Parathyroid adenoma (tissue), 2 donors: ENCODE results near the gene MGAT3.

Source experiments
- H2AFZ ChIP-seq: fragments of 300-600 bp; sonication (generic); one replicate; pipeline ENCODE4 v1.7.0; 2017; ENCODE audit warnings: antibody characterized with exemption, mild to moderate bottlenecking
- H3K27ac ChIP-seq: fragments of 300-600 bp; sonication (generic); one replicate; pipeline ENCODE4 v1.7.0; 2017
- H3K27me3 ChIP-seq: fragments of 300-600 bp; sonication (generic); one replicate; pipeline ENCODE4 v1.7.0; 2017; ENCODE audit warnings: low read length; ENCODE audit not compliant: control insufficient read depth, insufficient read depth
- H3K36me3 ChIP-seq: fragments of 300-600 bp; sonication (generic); one replicate; pipeline ENCODE4 v1.7.0; 2017; ENCODE audit warnings: low read length; ENCODE audit not compliant: control insufficient read depth, insufficient read depth
- H3K4me1 ChIP-seq: fragments of 300-600 bp; sonication (generic); one replicate; pipeline ENCODE4 v1.7.0; 2017; ENCODE audit warnings: control low read depth
- H3K4me2 ChIP-seq: fragments of 300-600 bp; sonication (generic); one replicate; pipeline ENCODE4 v1.7.0; 2017; ENCODE audit warnings: low read length
- H3K4me3 ChIP-seq: fragments of 300-600 bp; sonication (generic); one replicate; pipeline ENCODE4 v1.7.0; 2017; ENCODE audit warnings: low read depth, low read length
- H3K79me2 ChIP-seq: fragments of 300-600 bp; sonication (generic); one replicate; pipeline ENCODE4 v1.7.0; 2017; ENCODE audit warnings: control low read depth
- H3K9ac ChIP-seq: fragments of 300-600 bp; sonication (generic); one replicate; pipeline ENCODE4 v1.7.0; 2017; ENCODE audit warnings: mild to moderate bottlenecking
- H3K9me3 ChIP-seq: fragments of 300-600 bp; sonication (generic); one replicate; pipeline ENCODE4 v1.7.0; 2017; ENCODE audit warnings: low read length; ENCODE audit not compliant: control insufficient read depth
- CTCF ChIP-seq: fragments of 300-600 bp; sonication (generic); IDR thresholded peaks from one replicate; pipeline ENCODE4 v1.7.0; 2017; ENCODE audit warnings: antibody characterized with exemption, mild to moderate bottlenecking
- donor health status: primary hyperparathyroidism.

The MGAT3 gene

GRCh38 chr22:39468487-39469325 is 11.9 kb downstream of the MGAT3 start:
- H3K79me2 ChIP-seq = no peaks in the 10 kb centered on the region
- H3K27me3 ChIP-seq = no peaks in the 10 kb centered on the region
- TF ChIP-seq CTCF = no peak
- no peaks in the 10 kb centered on the region for H3K9me3 ChIP-seq
- H3K36me3 ChIP-seq = no peaks in the 10 kb centered on the region
- no peak overlapping the region for H3K4me2 ChIP-seq
- no peak overlapping the region for H3K4me3 ChIP-seq
- H3K9ac ChIP-seq = no peak overlapping the region
- H3K27ac ChIP-seq = no peak overlapping the region
- H2AFZ ChIP-seq = no peak overlapping the region
- H3K4me1 ChIP-seq = no peaks in the 10 kb centered on the region

GRCh38 chr22:39469326-39469680 is 12.5 kb downstream of the MGAT3 start:
- Histone ChIP-seq H3K4me1 (no peaks in the 10 kb centered on the region), H3K9ac (no peak overlapping the region), H3K4me2 (no peak overlapping the region), H3K79me2 (no peaks in the 10 kb centered on the region), H3K9me3 (no peaks in the 10 kb centered on the region), H3K36me3 (no peaks in the 10 kb centered on the region), H3K27me3 (no peaks in the 10 kb centered on the region), H2AFZ (no peak overlapping the region), H3K27ac (no peak overlapping the region), H3K4me3 (no peak overlapping the region)
- TF ChIP-seq CTCF = no peak

GRCh38 chr22:39469681-39470450 is 13.1 kb downstream of the MGAT3 start:
- H3K9me3 ChIP-seq = no peaks in the 10 kb centered on the region
- H3K4me2 ChIP-seq = no peak overlapping the region
- no peak overlapping the region for H2AFZ ChIP-seq
- no peaks in the 10 kb centered on the region for H3K4me1 ChIP-seq
- no peak for TF ChIP-seq CTCF
- no peak overlapping the region for H3K27ac ChIP-seq
- no peak overlapping the region for H3K9ac ChIP-seq
- no peaks in the 10 kb centered on the region for H3K36me3 ChIP-seq
- H3K27me3 ChIP-seq = no peaks in the 10 kb centered on the region
- H3K4me3 ChIP-seq = no peak overlapping the region
- no peaks in the 10 kb centered on the region for H3K79me2 ChIP-seq

GRCh38 chr22:39470451-39471291 is 13.9 kb downstream of the MGAT3 start:
- TF ChIP-seq CTCF = no peak
- H3K9me3 ChIP-seq = no peaks in the 10 kb centered on the region
- H2AFZ ChIP-seq = no peak overlapping the region
- no peaks in the 10 kb centered on the region for H3K27me3 ChIP-seq
- H3K27ac ChIP-seq = no peak overlapping the region
- no peak overlapping the region for H3K4me3 ChIP-seq
- no peak overlapping the region for H3K4me2 ChIP-seq
- H3K4me1 ChIP-seq = no peaks in the 10 kb centered on the region
- no peaks in the 10 kb centered on the region for H3K79me2 ChIP-seq
- no peak overlapping the region for H3K9ac ChIP-seq
- no peaks in the 10 kb centered on the region for H3K36me3 ChIP-seq
